GM12878 (cell line): ENCODE results near the gene CD68. TPM values are rescaled to one million over a fixed set of nuclear protein-coding genes. Genes with fewer than 3 reads are reported as not detected.
A peak's percentile ranks its signal among the peaks of the same experiment; 100 is the strongest.

ENCODE experiments used
- ATAC-seq: fragments of 200-7000 bp; cut with Tn5 transposase; 3 replicates; pipeline ENCODE4 v1.9.1; 2020; ENCODE audit warnings: mild to moderate bottlenecking, moderate library complexity
- Bru-seq: library from RNA; stranded (reverse); fragments of 400-500 nt; gene quantifications from one replicate; lab custom pipeline; 2021; lab: Mats Ljungman, UMichigan
- BruChase-seq, 2 experiments: library from RNA; stranded (reverse); fragments of 400-500 nt; gene quantifications; one replicate each; lab custom pipeline; 2021; lab: Mats Ljungman, UMichigan
- BruUV-seq: library from RNA; stranded (reverse); fragments of 400-500 nt; replicated peaks from 2 replicates; lab custom pipeline; 2021; lab: Mats Ljungman, UMichigan
- CTCF ChIA-PET: fragments of 300-600 bp; sonication (Branson Sonifier 250); formaldehyde crosslinking; extraction: SDS; loops from one replicate; lab custom pipeline; 2021; ENCODE audit warnings: inconsistent platforms; lab: Yijun Ruan, JAX
- POLR2A ChIA-PET: fragments of 350-600 bp; formaldehyde crosslinking; extraction: SDS; loops from one replicate; lab custom pipeline; 2021; ENCODE audit warnings: inconsistent platforms; lab: Charles Lee
- RAD21 ChIA-PET: fragments of 300-600 bp; sonication (Branson Sonifier 250); formaldehyde crosslinking; loops from one replicate; lab custom pipeline; 2023; ENCODE audit warnings: antibody characterized with exemption; ENCODE audit not compliant: unreplicated experiment; lab: Charles Lee
- SMC1A ChIA-PET: fragments of 300-600 bp; sonication (Branson Sonifier 250); formaldehyde crosslinking; loops from one replicate; lab custom pipeline; 2023; ENCODE audit not compliant: unreplicated experiment, uncharacterized antibody; lab: Charles Lee
- DNase-seq: peaks from one replicate; pipeline ENCODE4 v3.0.0-alpha.2; 2011; ENCODE audit warnings: low read depth, low spot score
- FAIRE-seq: peaks from 3 replicates; lab custom pipeline; 2011; peaks lifted over from hg19 to GRCh38; lab: Jason Lieb, UNC
- H2AFZ ChIP-seq: 2 replicates; pipeline ENCODE4 v1.6.0; 2011; ENCODE audit warnings: low read depth, low read length, control low read depth; ENCODE audit not compliant: control insufficient read depth
- H3K27ac ChIP-seq: 2 replicates; pipeline ENCODE4 v1.5.1; 2011; ENCODE audit warnings: control low read depth; ENCODE audit not compliant: control insufficient read depth, insufficient read depth
- H3K27me3 ChIP-seq, 2 experiments: replicated peaks in 1 of 2; 2 replicates each; pipeline versions ENCODE4 v1.6.0 to v1.6.1; 2011; ENCODE audit warnings: low read length in 1 of 2; ENCODE audit not compliant: control insufficient read depth in 2 of 2, insufficient read depth in 2 of 2
- H3K36me3 ChIP-seq, 2 experiments: 2 replicates each; pipeline ENCODE4 v1.5.1; 2011; ENCODE audit warnings: low read length in 1 of 2; ENCODE audit not compliant: control insufficient read depth in 2 of 2, insufficient read depth in 2 of 2
- H3K4me1 ChIP-seq: 2 replicates; pipeline ENCODE4 v1.6.1; 2011; ENCODE audit warnings: mild to moderate bottlenecking, low read length, moderate library complexity, mixed read lengths; ENCODE audit not compliant: control insufficient read depth, insufficient read depth
- H3K4me2 ChIP-seq: 2 replicates; pipeline ENCODE4 v1.6.0; 2011; ENCODE audit warnings: control low read depth; ENCODE audit not compliant: control insufficient read depth, insufficient read depth
- H3K4me3 ChIP-seq: fragments of 200-600 bp; sonication (generic); 2 replicates; pipeline ENCODE4 v1.5.1; 2016
- H3K79me2 ChIP-seq: 2 replicates; pipeline ENCODE4 v1.6.0; 2011; ENCODE audit warnings: low read length; ENCODE audit not compliant: control insufficient read depth, insufficient read depth
- H3K9ac ChIP-seq: 2 replicates; pipeline ENCODE4 v1.8.0; 2011; ENCODE audit warnings: low read length, control low read depth, mixed read lengths; ENCODE audit not compliant: control insufficient read depth, insufficient read depth
- H3K9me3 ChIP-seq: replicated peaks from 3 replicates; pipeline ENCODE4 v1.5.1; 2011; ENCODE audit warnings: mild to moderate bottlenecking, low read length; ENCODE audit not compliant: control insufficient read depth, insufficient read depth
- H4K20me1 ChIP-seq: 2 replicates; pipeline ENCODE4 v1.6.0; 2011; ENCODE audit not compliant: control insufficient read depth, insufficient read depth
- BMI1 ChIP-seq: fragments of 450-650 bp; IDR thresholded peaks from 2 replicates; pipeline ENCODE4 v1.6.1; 2016; ENCODE audit warnings: mild to moderate bottlenecking, moderate library complexity, borderline replicate concordance
- E4F1 ChIP-seq: fragments of 450-650 bp; IDR thresholded peaks from 2 replicates; pipeline ENCODE4 v1.6.1; 2018; ENCODE audit warnings: borderline replicate concordance, mild to moderate bottlenecking; ENCODE audit not compliant: partially characterized antibody
- EZH2 ChIP-seq: IDR thresholded peaks from 2 replicates; pipeline ENCODE4 v1.6.1; 2012; ENCODE audit warnings: low read depth, mild to moderate bottlenecking, control low read depth, inconsistent platforms, low read length, borderline replicate concordance; ENCODE audit not compliant: control insufficient read depth
- KAT2A ChIP-seq: conservative IDR thresholded peaks from 2 replicates; pipeline ENCODE4 v1.6.1; 2011; ENCODE audit warnings: low read depth, low read length; ENCODE audit not compliant: control insufficient read depth
- MXI1 ChIP-seq: fragments of 150-350 bp; IDR thresholded peaks from 2 replicates; pipeline ENCODE4 v1.6.1; 2011; ENCODE audit warnings: low read depth, mild to moderate bottlenecking, inconsistent platforms, low read length, improper control_type of control experiment
- NBN ChIP-seq: fragments of 450-650 bp; IDR thresholded peaks from 2 replicates; pipeline ENCODE4 v1.6.1; 2016
- NKRF ChIP-seq: fragments of 450-650 bp; conservative IDR thresholded peaks from 2 replicates; pipeline ENCODE4 v1.6.1; 2017; ENCODE audit warnings: mild to moderate bottlenecking, moderate library complexity
- SMAD1 ChIP-seq: fragments of 450-650 bp; IDR thresholded peaks from 2 replicates; pipeline ENCODE4 v1.6.1; 2018; ENCODE audit warnings: mild to moderate bottlenecking, low read depth; ENCODE audit not compliant: partially characterized antibody
- USF1 ChIP-seq: IDR thresholded peaks from 2 replicates; pipeline ENCODE4 v1.6.1; 2011; ENCODE audit warnings: borderline replicate concordance, low read depth, mild to moderate bottlenecking, moderate library complexity, mixed read lengths, low read length; ENCODE audit not compliant: insufficient read depth; ENCODE audit errors: extremely low read length
- WRNIP1 ChIP-seq: IDR thresholded peaks from 2 replicates; pipeline ENCODE4 v1.6.1; 2011; ENCODE audit warnings: low read depth, low read length, improper control_type of control experiment, borderline replicate concordance
- ZNF24 ChIP-seq: fragments of 450-650 bp; IDR thresholded peaks from 2 replicates; pipeline ENCODE4 v1.6.1; 2017; ENCODE audit warnings: antibody characterized with exemption, mild to moderate bottlenecking
- WGBS: methylation state at CpG from one replicate; pipeline ENCODE4 v1.1.6; 2016; ENCODE audit warnings: low lambda C conversion rate; ENCODE audit not compliant: insufficient replicate concordance, insufficient coverage; ENCODE audit errors: missing lambda C conversion rate; 5-methylcytosine and 5-hydroxymethylcytosine counted together
- in situ Hi-C: fragments of 300-500 bp; cut with MboI; formaldehyde crosslinking; loops from 9 replicates; pipeline ENCODE4 v1.14.3; 2018; ENCODE audit warnings: mixed read lengths
- intact Hi-C: fragments of 100-400 bp; cut with micrococcal nuclease; formaldehyde crosslinking; loops from one replicate; pipeline ENCODE4 v1.14.2; 2022; ENCODE audit not compliant: unreplicated experiment
- long read RNA-seq, 2 experiments: library from polyadenylated mRNA; unstranded; transcript quantifications; one replicate each; pipeline ENCODE4 v2.0.0, GENCODE V29; 2019 to 2020
- polyA minus RNA-seq, 3 experiments: library from RNA; depleted of rRNA, polyadenylated mRNA; stranded (reverse); fragments of >200 nt; gene quantifications; 2 replicates each; pipeline ENCODE4 v1.2.3, GENCODE V29; 2011
- polyA plus RNA-seq, 11 experiments: library from polyadenylated mRNA; depleted of rRNA in 4 of 11; unstranded in 6 of 11; stranded (reverse) in 5 of 11; fragments of >200 nt; fragmentation: Nextera tagmentation in 4 of 11; fragmentation: Illumina TruSeq in 1 of 11; extraction: Ambion mirVana in 4 of 11; extraction: Trizol in 1 of 11; gene quantifications; 1 replicate in 1 of 11; 2 replicates in 10 of 11; pipeline versions ENCODE4 v1.2.1 to v1.2.3, GENCODE V29; 2011 to 2016; ENCODE audit warnings: inconsistent platforms in 2 of 11, missing spikeins in 2 of 11, low read depth in 1 of 11
- total RNA-seq, 4 experiments: library from RNA; depleted of rRNA in 3 of 4; stranded (reverse); fragments of >200 nt in 3 of 4; fragmentation: Illumina TruSeq in 1 of 4; extraction: Trizol in 1 of 4; gene quantifications; 2 replicates each; pipeline versions ENCODE4 v1.2.1 to v1.2.3, GENCODE V29; 2013 to 2021

The CD68 gene
- 2.3 and 4.1 TPM in 2 replicates for total RNA-seq (2013; cell fraction: nucleolus; rRNA removed)
- total RNA-seq (2014; rRNA removed), result 2.6 and 3.4 TPM in 2 replicates
- total RNA-seq (2014; rRNA removed; fragmentation: Illumina TruSeq; extraction: Trizol), result 3.7 TPM in 2 replicates
- total RNA-seq (2021), result 2.6 and 3.2 TPM in 2 replicates
- 4.0 TPM for polyA plus RNA-seq (2011; ENCODE audit: low read depth)
- polyA plus RNA-seq (2011; rRNA removed), result 2.7 and 6.9 TPM in 2 replicates
- 6.2 and 6.4 TPM in 2 replicates for polyA plus RNA-seq (2011; cell fraction: cytosol; rRNA removed)
- 3.3 and 6.3 TPM in 2 replicates for polyA plus RNA-seq (2011; cell fraction: nucleus; rRNA removed)
- 7.1 and 7.6 TPM in 2 replicates for polyA plus RNA-seq (2012)
- polyA plus RNA-seq (2014; fragmentation: Illumina TruSeq; extraction: Trizol), result 3.0 and 6.1 TPM in 2 replicates
- polyA plus RNA-seq (2014; fragmentation: Nextera tagmentation; extraction: Ambion mirVana), result 1 to 10 TPM; 3.7 to 5.0 TPM
- 4.2 and 4.3 TPM in 2 replicates for polyA plus RNA-seq (2014; rRNA removed)
- polyA plus RNA-seq (2016; fragmentation: Nextera tagmentation; extraction: Ambion mirVana), result 1 to 10 TPM; 3.2 to 3.9 TPM
- polyA minus RNA-seq (2011; rRNA and poly(A)+ RNA removed), result 1.8 and 3.2 TPM in 2 replicates
- 2.0 and 4.3 TPM in 2 replicates for polyA minus RNA-seq (2011; cell fraction: cytosol; rRNA and poly(A)+ RNA removed)
- polyA minus RNA-seq (2011; cell fraction: nucleus; rRNA and poly(A)+ RNA removed), result 2.5 and 11.0 TPM in 2 replicates
- Bru-seq, nascent RNA, result percentile 50 among the genes with signal in this experiment
- BruChase-seq, experiment 1, labeled RNA remaining after a 6-hour chase, result percentile 45 among the genes with signal in this experiment
- percentile 44 among the genes with signal in this experiment for BruChase-seq, experiment 2, labeled RNA remaining after a 2-hour chase
- long read RNA-seq, experiment 1, partial matches to known transcripts, result 0 of 3 reads
- long read RNA-seq, experiment 1, other reads (novel, unspliced or antisense), result 0 of 3 reads
- long read RNA-seq, experiment 2, partial matches to known transcripts, result 1 of 1 reads
- long read RNA-seq, experiment 2, other reads (novel, unspliced or antisense), result 0 of 1 reads

GRCh38 chr17:7579001-7579833 is at the start of gene CD68:
CD68 (plus strand) TSS chr17:7579638; CDS start chr17:7579678, 40 bp downstream.
- POLR2A ChIA-PET, result interaction anchor here (0.6 to 1.8 kb wide), 8 partner anchors 9 to 175 kb away, joined by 3 to 9 read pairs (median 4); partner anchors contain the start of genes FXR2, SENP3, TMEM102 and TMEM256
- TF ChIP-seq USF1, result peak; percentile 1
- no peak for TF ChIP-seq E4F1
- peak; percentile 65 for TF ChIP-seq BMI1
- TF ChIP-seq MXI1, result peak; percentile 63; the same call in 1 of the 2 replicates
- no peak for TF ChIP-seq ZNF24
- no peak for TF ChIP-seq SMAD1
- no peak for TF ChIP-seq EZH2
- no peak for TF ChIP-seq WRNIP1
- peak; percentile 27; the same call in 1 of the 2 replicates for TF ChIP-seq NBN
- TF ChIP-seq NKRF, result 0 out of 2 replicates have a peak, but pooled peaks have one; percentile 41
- no peak for TF ChIP-seq KAT2A

More at GRCh38 chr17:7579001-7579833, at the start of gene CD68:
- ATAC-seq (peak; percentile 77), FAIRE-seq (no peak), DNase-seq (no peak)
- Histone ChIP-seq H3K27me3 (no peaks in the 10 kb centered on the region), H3K36me3 (peaks cover 34 to 47% of the 10 kb centered on the region in 2 experiments), H3K27ac (peak within 1 kb of the TSS; percentile 78), H3K4me3 (no peak within 1 kb of the TSS), H3K4me1 (peaks cover 55% of the 10 kb centered on the region), H3K9me3 (no peaks in the 10 kb centered on the region), H4K20me1 (peaks cover 21% of the 10 kb centered on the region), H3K9ac (peak within 1 kb of the TSS; percentile 32), H3K79me2 (peaks cover 50% of the 10 kb centered on the region), H2AFZ (no peak within 1 kb of the TSS), H3K4me2 (peak within 1 kb of the TSS; percentile 52)
- ChIA-PET CTCF (interaction anchor here (0.9 to 3.8 kb wide), 4 partner anchors 19 to 223 kb away, joined by 4 to 18 read pairs (median 6); partner anchors contain the start of gene SENP3), RAD21 (interaction anchor here (0.7 to 2.2 kb wide), 7 partner anchors 10 to 142 kb away, joined by 3 to 9 read pairs (median 4); partner anchors contain the start of genes FXR2, SAT2, TP53 and WRAP53), SMC1A (interaction anchor here (0.6 to 1.7 kb wide), 5 partner anchors 10 to 107 kb away, joined by 3 to 5 read pairs (median 3); partner anchors contain the start of gene TNFSF13)
- BruUV-seq, result no TSS peak
- intact Hi-C loops (no loop called here), in situ Hi-C loops (no loop called here)
- 8% methylated on average over 7 of the region's 7 CpGs for WGBS
